HepG2 (cell line): ENCODE results near the gene SRRT. TPM values are rescaled to one million over a fixed set of nuclear protein-coding genes. Genes with fewer than 3 reads are reported as not detected.
A peak's percentile ranks its signal among the peaks of the same experiment; 100 is the strongest.

Experiments used
- BHLHE40 ChIP-seq: IDR thresholded peaks from 2 replicates; pipeline ENCODE4 v1.6.1; 2011; ENCODE audit warnings: low read length, improper control_type of control experiment
- HIVEP1 ChIP-seq: sonication (generic); formaldehyde crosslinking; IDR thresholded peaks from 2 replicates; pipeline ENCODE4 v1.4.0; 2020; ENCODE audit warnings: mild to moderate bottlenecking, missing genetic modification reagents
- HNRNPK ChIP-seq: fragments of 200-400 bp; formaldehyde crosslinking; IDR thresholded peaks from 2 replicates; pipeline ENCODE4 v1.6.1; 2018; ENCODE audit warnings: low read length, low read depth, moderate library complexity, mild to moderate bottlenecking; ENCODE audit not compliant: poor library complexity, severe bottlenecking
- HNRNPL ChIP-seq: fragments of 200-400 bp; formaldehyde crosslinking; IDR thresholded peaks from 2 replicates; pipeline ENCODE4 v1.6.1; 2017; ENCODE audit warnings: mild to moderate bottlenecking, low read depth, low read length
- KLF16 ChIP-seq, 2 experiments: sonication (generic) in 1 of 2; formaldehyde crosslinking in 1 of 2; IDR thresholded peaks; 2 replicates each; pipeline versions ENCODE4 v1.6.1 to v1.8.0; 2016 to 2023; ENCODE audit warnings: missing genetic modification reagents in 2 of 2, missing compliant biosample characterization in 1 of 2
- MTA1 ChIP-seq: sonication (generic); formaldehyde crosslinking; IDR thresholded peaks from 2 replicates; pipeline ENCODE4 v1.4.0; 2020; ENCODE audit warnings: missing genetic modification reagents, mild to moderate bottlenecking, borderline replicate concordance
- NFIB ChIP-seq: sonication (generic); formaldehyde crosslinking; IDR thresholded peaks from 2 replicates; pipeline ENCODE4 v1.9.0; 2021; ENCODE audit warnings: missing genetic modification reagents, mild to moderate bottlenecking, borderline replicate concordance
- ONECUT2 ChIP-seq: sonication (generic); formaldehyde crosslinking; IDR thresholded peaks from 2 replicates; pipeline ENCODE4 v1.4.0; 2020; ENCODE audit warnings: missing genetic modification reagents
- REPIN1 ChIP-seq: sonication (generic); formaldehyde crosslinking; IDR thresholded peaks from 2 replicates; pipeline ENCODE4 v1.8.0; 2022; ENCODE audit warnings: missing genetic modification reagents, low read depth, mild to moderate bottlenecking, borderline replicate concordance
- REXO4 ChIP-seq: sonication (generic); formaldehyde crosslinking; IDR thresholded peaks from 2 replicates; pipeline ENCODE4 v1.8.0; 2022; ENCODE audit warnings: missing genetic modification reagents, mild to moderate bottlenecking, borderline replicate concordance
- TCF12 ChIP-seq, 2 experiments: fragments of 450-650 bp in 1 of 2; sonication (generic) in 1 of 2; formaldehyde crosslinking in 1 of 2; IDR thresholded peaks; 2 replicates each; pipeline versions ENCODE4 v1.6.1 to v1.8.0; 2017 to 2022; ENCODE audit warnings: antibody characterized with exemption in 1 of 2, mild to moderate bottlenecking in 1 of 2, missing genetic modification reagents in 1 of 2, moderate library complexity in 1 of 2
- U2AF1 ChIP-seq: fragments of 200-400 bp; formaldehyde crosslinking; optimal IDR thresholded peaks from 2 replicates; pipeline ENCODE3; 2017; ENCODE audit warnings: mild to moderate bottlenecking, low read depth, low read length
- ZFY ChIP-seq: sonication (generic); formaldehyde crosslinking; IDR thresholded peaks from 2 replicates; pipeline ENCODE4 v1.4.0; 2020; ENCODE audit warnings: missing genetic modification reagents
- ZNF20 ChIP-seq: sonication (generic); formaldehyde crosslinking; IDR thresholded peaks from 2 replicates; pipeline ENCODE4 v1.4.0; 2020; ENCODE audit warnings: mild to moderate bottlenecking, moderate library complexity, missing genetic modification reagents
- ZNF557 ChIP-seq: sonication (generic); formaldehyde crosslinking; IDR thresholded peaks from 2 replicates; pipeline ENCODE4 v1.4.0; 2020; ENCODE audit warnings: missing genetic modification reagents
- ZNF558 ChIP-seq: sonication (generic); formaldehyde crosslinking; IDR thresholded peaks from 2 replicates; pipeline ENCODE4 v1.9.0; 2022; ENCODE audit warnings: mild to moderate bottlenecking, missing genetic modification reagents, borderline replicate concordance
- ZNF562 ChIP-seq: sonication (generic); formaldehyde crosslinking; IDR thresholded peaks from 2 replicates; pipeline ENCODE4 v1.8.0; 2022; ENCODE audit warnings: missing genetic modification reagents, borderline replicate concordance
- ZNF713 ChIP-seq: sonication (generic); formaldehyde crosslinking; IDR thresholded peaks from 2 replicates; pipeline ENCODE4 v1.4.0; 2020; ENCODE audit warnings: mild to moderate bottlenecking, missing genetic modification reagents
- polyA plus RNA-seq, 8 experiments: library from polyadenylated mRNA; depleted of rRNA in 3 of 8; stranded (reverse) in 7 of 8; unstranded in 1 of 8; fragments of >200 nt; fragmentation: Illumina TruSeq in 4 of 8; extraction: Trizol in 4 of 8; gene quantifications; 2 replicates each; pipeline versions ENCODE4 v1.2.1 to v1.2.3, GENCODE V29; 2011 to 2016; ENCODE audit warnings: low read depth in 4 of 8, missing spikeins in 1 of 8, mixed read lengths in 1 of 8; ENCODE audit not compliant: insufficient read depth in 1 of 8
- total RNA-seq, 5 experiments: library from RNA; depleted of rRNA; stranded (reverse); fragments of >200 nt; fragmentation: Illumina TruSeq; extraction: Trizol; gene quantifications; 2 replicates each; pipeline ENCODE4 v1.2.3, GENCODE V29; 2016; ENCODE audit warnings: low read depth in 1 of 5
- TF ChIP-seq, protein P1 (sequence below): sonication (generic); formaldehyde crosslinking; IDR thresholded peaks from 2 replicates; pipeline ENCODE4 v1.9.0; 2022; ENCODE audit warnings: missing genetic modification reagents, mild to moderate bottlenecking, borderline replicate concordance
- TF ChIP-seq, protein P2 (sequence below): sonication (generic); formaldehyde crosslinking; IDR thresholded peaks from 2 replicates; pipeline ENCODE4 v1.4.0; 2020; ENCODE audit warnings: missing genetic modification reagents, borderline replicate concordance
- TF ChIP-seq, protein P3 (sequence below): sonication (generic); formaldehyde crosslinking; IDR thresholded peaks from 2 replicates; pipeline ENCODE4 v1.4.0; 2020; ENCODE audit warnings: low read depth, missing genetic modification reagents

SRRT gene
- total and polyA plus RNA-seq, 2 of the 13 experiments (the other 11 are each of a cell fraction or from before 2014, with no cell fraction given) = 26.2 to 106 TPM

- TF ChIP-seq, protein P1, sequence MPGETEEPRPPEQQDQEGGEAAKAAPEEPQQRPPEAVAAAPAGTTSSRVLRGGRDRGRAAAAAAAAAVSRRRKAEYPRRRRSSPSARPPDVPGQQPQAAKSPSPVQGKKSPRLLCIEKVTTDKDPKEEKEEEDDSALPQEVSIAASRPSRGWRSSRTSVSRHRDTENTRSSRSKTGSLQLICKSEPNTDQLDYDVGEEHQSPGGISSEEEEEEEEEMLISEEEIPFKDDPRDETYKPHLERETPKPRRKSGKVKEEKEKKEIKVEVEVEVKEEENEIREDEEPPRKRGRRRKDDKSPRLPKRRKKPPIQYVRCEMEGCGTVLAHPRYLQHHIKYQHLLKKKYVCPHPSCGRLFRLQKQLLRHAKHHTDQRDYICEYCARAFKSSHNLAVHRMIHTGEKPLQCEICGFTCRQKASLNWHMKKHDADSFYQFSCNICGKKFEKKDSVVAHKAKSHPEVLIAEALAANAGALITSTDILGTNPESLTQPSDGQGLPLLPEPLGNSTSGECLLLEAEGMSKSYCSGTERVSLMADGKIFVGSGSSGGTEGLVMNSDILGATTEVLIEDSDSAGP = peak; percentile 81; the same call in 1 of the 2 replicates
- TF ChIP-seq ONECUT2 (CRISPR knock-in tag) (no peak), REPIN1 (CRISPR knock-in tag) (peak; percentile 60; the same call in 1 of the 2 replicates), NFIB (CRISPR knock-in tag) (no peak), U2AF1 (peak; percentile 50), TCF12 (IDR thresholded peaks at IDR 0.05) (no peak), TCF12 (CRISPR knock-in tag; IDR thresholded peaks at IDR 0.05) (peak; percentile 75; the same call in 1 of the 2 replicates), REXO4 (no peak), ZFY (CRISPR knock-in tag) (peak; percentile 88), HIVEP1 (CRISPR knock-in tag) (peak; percentile 76), ZNF558 (CRISPR knock-in tag) (peak; percentile 34; the same call in 1 of the 2 replicates), ZNF20 (CRISPR knock-in tag) (0 out of 2 replicates have a peak, but pooled peaks have one; percentile 35), ZNF713 (CRISPR knock-in tag) (no peak), BHLHE40 (no peak), HNRNPK (peak; percentile 62), KLF16 (CRISPR knock-in tag; IDR thresholded peaks at IDR 0.05) (peak in 1 of 2 experiments; percentile 58; a peak in 1 of 4 replicates), HNRNPL (peak; percentile 78; the same call in 1 of the 2 replicates), MTA1 (CRISPR knock-in tag) (peak; percentile 53; the same call in 1 of the 2 replicates), ZNF557 (CRISPR knock-in tag) (no peak), ZNF562 (CRISPR knock-in tag) (no peak)
- TF ChIP-seq, protein P2, sequence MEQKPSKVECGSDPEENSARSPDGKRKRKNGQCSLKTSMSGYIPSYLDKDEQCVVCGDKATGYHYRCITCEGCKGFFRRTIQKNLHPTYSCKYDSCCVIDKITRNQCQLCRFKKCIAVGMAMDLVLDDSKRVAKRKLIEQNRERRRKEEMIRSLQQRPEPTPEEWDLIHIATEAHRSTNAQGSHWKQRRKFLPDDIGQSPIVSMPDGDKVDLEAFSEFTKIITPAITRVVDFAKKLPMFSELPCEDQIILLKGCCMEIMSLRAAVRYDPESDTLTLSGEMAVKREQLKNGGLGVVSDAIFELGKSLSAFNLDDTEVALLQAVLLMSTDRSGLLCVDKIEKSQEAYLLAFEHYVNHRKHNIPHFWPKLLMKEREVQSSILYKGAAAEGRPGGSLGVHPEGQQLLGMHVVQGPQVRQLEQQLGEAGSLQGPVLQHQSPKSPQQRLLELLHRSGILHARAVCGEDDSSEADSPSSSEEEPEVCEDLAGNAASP (CRISPR knock-in tag) = 0 out of 2 replicates have a peak, but pooled peaks have one; percentile 24
- TF ChIP-seq, protein P3, sequence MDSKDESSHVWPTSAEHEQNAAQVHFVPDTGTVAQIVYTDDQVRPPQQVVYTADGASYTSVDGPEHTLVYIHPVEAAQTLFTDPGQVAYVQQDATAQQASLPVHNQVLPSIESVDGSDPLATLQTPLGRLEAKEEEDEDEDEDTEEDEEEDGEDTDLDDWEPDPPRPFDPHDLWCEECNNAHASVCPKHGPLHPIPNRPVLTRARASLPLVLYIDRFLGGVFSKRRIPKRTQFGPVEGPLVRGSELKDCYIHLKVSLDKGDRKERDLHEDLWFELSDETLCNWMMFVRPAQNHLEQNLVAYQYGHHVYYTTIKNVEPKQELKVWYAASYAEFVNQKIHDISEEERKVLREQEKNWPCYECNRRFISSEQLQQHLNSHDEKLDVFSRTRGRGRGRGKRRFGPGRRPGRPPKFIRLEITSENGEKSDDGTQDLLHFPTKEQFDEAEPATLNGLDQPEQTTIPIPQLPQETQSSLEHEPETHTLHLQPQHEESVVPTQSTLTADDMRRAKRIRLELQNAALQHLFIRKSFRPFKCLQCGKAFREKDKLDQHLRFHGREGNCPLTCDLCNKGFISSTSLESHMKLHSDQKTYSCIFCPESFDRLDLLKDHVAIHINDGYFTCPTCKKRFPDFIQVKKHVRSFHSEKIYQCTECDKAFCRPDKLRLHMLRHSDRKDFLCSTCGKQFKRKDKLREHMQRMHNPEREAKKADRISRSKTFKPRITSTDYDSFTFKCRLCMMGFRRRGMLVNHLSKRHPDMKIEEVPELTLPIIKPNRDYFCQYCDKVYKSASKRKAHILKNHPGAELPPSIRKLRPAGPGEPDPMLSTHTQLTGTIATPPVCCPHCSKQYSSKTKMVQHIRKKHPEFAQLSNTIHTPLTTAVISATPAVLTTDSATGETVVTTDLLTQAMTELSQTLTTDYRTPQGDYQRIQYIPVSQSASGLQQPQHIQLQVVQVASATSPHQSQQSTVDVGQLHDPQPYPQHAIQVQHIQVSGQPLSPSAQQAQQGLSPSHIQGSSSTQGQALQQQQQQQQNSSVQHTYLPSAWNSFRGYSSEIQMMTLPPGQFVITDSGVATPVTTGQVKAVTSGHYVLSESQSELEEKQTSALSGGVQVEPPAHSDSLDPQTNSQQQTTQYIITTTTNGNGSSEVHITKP (CRISPR knock-in tag) = no peak
These were observed 47.3 kb upstream of the SRRT start, which contains the start of gene EPHB4 (continued) for GRCh38 chr7:100827330-100828226.
